ENCODE results near the gene PMEPA1.

DNA sequence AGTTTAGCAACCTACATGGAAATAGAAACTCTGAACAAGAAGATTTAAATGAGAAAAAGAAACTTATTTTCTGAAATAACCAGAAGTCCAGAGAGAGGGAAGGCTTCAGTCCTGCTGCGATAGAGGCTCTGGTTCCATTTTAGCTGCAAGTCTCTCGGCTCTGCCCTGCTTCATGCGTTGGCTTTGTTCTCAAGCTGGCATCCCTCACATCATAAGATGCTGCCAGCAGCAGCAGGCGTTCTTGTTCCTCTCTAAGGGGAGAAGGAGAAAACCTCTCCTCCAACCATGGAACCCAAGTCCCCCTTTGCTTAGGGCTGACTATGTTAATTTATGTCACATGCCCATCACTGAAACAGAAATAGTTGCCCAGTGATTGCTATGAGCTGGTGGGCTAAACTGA, 46.4 kb upstream of the PMEPA1 start:
- TF ChIP-seq, protein P1, sequence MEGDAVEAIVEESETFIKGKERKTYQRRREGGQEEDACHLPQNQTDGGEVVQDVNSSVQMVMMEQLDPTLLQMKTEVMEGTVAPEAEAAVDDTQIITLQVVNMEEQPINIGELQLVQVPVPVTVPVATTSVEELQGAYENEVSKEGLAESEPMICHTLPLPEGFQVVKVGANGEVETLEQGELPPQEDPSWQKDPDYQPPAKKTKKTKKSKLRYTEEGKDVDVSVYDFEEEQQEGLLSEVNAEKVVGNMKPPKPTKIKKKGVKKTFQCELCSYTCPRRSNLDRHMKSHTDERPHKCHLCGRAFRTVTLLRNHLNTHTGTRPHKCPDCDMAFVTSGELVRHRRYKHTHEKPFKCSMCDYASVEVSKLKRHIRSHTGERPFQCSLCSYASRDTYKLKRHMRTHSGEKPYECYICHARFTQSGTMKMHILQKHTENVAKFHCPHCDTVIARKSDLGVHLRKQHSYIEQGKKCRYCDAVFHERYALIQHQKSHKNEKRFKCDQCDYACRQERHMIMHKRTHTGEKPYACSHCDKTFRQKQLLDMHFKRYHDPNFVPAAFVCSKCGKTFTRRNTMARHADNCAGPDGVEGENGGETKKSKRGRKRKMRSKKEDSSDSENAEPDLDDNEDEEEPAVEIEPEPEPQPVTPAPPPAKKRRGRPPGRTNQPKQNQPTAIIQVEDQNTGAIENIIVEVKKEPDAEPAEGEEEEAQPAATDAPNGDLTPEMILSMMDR (IDR thresholded peaks at IDR 0.05 in 8 of 11, conservative IDR thresholded peaks at IDR 0.05 in 3 of 11), result no peak
- no peak for TF ChIP-seq POLR2A (IDR thresholded peaks at IDR 0.05)
